Measurements from ENCODE around the gene SLC13A3.

Gene SLC13A3

DNA sequence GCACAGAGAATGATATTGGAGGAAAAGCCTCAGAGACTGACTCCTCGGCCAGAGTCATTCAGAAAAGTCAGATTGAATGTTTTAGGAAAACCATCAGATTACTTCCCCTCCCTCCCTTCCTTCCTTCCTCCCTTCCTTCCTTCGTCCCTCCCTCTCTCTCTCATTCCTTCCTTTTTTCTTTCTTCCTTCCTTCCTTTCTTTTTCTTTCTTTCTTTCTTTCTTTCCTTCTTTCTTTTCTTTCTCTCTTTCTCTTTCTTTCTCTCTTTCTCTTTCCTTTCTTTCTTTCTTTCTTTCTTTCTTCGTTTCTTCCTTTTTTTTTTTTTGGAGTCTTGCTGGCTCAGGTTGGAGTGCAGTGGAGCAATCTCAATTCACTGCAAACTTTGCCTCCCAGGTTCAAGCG lies 108.2 kb downstream of the SLC13A3 start:
- no peaks in the 10 kb centered on the region for H3K36me3 ChIP-seq (ENCODE audit: insufficient read depth, low read length)

DNA sequence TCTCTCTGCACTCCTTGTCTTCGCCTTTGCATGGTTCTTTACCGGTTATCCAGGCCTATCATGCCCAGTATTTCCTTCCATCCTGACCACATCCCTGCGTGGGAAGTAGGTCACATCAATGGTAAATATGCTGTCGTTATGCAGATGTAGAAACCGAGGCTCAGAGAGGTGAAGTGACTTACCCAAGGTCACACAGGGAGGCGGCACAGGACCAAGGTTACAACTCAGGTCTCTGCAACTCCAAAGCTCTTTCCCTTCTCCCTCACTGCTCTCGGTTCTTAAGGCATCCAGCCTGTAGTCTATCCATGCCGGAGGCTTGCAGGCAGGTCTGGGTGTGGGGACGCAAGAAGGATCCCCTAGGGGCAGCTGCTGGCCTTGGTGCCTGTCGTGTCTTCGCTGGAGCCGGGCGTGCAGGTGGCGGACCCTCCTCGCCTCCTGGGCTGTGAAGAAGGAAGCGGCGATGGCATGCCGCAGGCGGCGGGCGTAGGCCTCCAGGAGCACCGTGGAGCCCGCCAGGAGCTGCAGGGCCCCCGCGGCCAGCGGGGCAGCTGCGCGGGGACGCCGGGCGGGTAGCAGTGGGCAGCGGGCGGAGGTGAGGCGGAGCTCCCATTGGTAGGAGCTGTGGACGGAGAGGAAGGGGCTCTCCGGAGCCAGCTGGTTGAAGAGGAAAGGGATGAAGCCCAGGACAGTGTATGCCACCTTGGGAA lies 109.9 kb downstream of the SLC13A3 start:
- Histone ChIP-seq H3K4me1 (ENCODE audit: insufficient read depth, low read length) (no peaks in the 10 kb centered on the region), H3K4me3 (ENCODE audit: low read length) (no peak overlapping the region), H3K9me3 (ENCODE audit: low read length) (no peaks in the 10 kb centered on the region), H2AFZ (ENCODE audit: low read depth, low read length) (no peak overlapping the region), H3K36me3 (ENCODE audit: insufficient read depth, low read length) (no peaks in the 10 kb centered on the region), H3K27me3 (ENCODE audit: insufficient read depth, low read length) (no peaks in the 10 kb centered on the region)

More for the DNA sequence above, 108.2 kb downstream of the SLC13A3 start:
- H2AFZ ChIP-seq (ENCODE audit: low read depth, low read length): no peak overlapping the region
- H3K27me3 ChIP-seq (ENCODE audit: insufficient read depth, low read length): no peaks in the 10 kb centered on the region
- H3K9me3 ChIP-seq (ENCODE audit: low read length): no peaks in the 10 kb centered on the region
- no peak overlapping the region for H3K4me3 ChIP-seq (ENCODE audit: low read length)
- no peaks in the 10 kb centered on the region for H3K4me1 ChIP-seq (ENCODE audit: insufficient read depth, low read length)

DNA sequence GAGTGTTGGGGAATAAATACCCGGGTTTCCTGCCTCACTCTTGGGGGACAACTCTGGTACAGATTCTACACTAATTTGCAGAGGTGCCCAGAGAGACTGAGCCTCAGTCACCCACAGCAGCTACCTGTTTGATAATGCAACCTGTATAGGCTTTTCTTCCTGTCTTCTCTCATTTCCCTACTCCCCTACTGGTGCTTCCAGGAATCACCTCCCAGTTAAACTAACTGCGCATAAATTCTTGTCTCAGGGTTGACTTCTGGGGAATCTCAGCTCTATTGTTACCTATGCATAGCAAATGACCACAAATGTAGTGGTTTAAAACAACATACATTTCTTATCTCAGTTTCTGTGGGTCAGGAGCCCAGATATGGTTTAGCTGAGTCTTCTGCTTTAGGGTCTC lies 112.1 kb downstream of the SLC13A3 start:
- H3K36me3 ChIP-seq (ENCODE audit: insufficient read depth, low read length): no peaks in the 10 kb centered on the region
- H2AFZ ChIP-seq (ENCODE audit: low read depth, low read length): no peak overlapping the region
- H3K4me3 ChIP-seq (ENCODE audit: low read length): no peak overlapping the region
- H3K9me3 ChIP-seq (ENCODE audit: low read length): peaks cover 1% of the 10 kb centered on the region
- H3K4me1 ChIP-seq (ENCODE audit: insufficient read depth, low read length): peaks cover under 1% of the 10 kb centered on the region
- H3K27me3 ChIP-seq (ENCODE audit: insufficient read depth, low read length): no peaks in the 10 kb centered on the region

DNA sequence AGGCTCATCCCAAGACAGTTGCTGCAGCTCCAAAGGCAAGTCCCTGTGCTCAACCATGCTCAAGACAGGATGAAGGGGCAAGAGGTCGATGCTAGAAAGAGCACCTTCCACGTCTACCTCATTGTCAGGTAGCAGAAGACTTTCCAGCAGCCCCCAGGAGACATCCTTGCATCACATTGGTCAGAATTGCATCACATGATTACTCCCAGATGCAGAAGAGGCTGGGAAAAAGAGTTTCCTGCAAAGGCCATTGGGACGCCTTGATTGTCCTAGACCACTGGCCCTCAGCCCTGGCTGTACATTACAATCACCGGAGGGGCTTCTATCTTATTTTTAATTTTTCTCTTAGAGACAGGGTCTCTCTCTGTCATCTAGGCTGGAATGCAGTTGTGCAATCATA lies 120.6 kb downstream of the SLC13A3 start:
- peaks cover 10% of the 10 kb centered on the region for H3K4me1 ChIP-seq (ENCODE audit: insufficient read depth, low read length)
- peaks cover 1% of the 10 kb centered on the region for H3K9me3 ChIP-seq (ENCODE audit: low read length)
- H2AFZ ChIP-seq (ENCODE audit: low read depth, low read length): no peak overlapping the region
- no peaks in the 10 kb centered on the region for H3K27me3 ChIP-seq (ENCODE audit: insufficient read depth, low read length)
- no peaks in the 10 kb centered on the region for H3K36me3 ChIP-seq (ENCODE audit: insufficient read depth, low read length)
- no peak overlapping the region for H3K4me3 ChIP-seq (ENCODE audit: low read length)

DNA sequence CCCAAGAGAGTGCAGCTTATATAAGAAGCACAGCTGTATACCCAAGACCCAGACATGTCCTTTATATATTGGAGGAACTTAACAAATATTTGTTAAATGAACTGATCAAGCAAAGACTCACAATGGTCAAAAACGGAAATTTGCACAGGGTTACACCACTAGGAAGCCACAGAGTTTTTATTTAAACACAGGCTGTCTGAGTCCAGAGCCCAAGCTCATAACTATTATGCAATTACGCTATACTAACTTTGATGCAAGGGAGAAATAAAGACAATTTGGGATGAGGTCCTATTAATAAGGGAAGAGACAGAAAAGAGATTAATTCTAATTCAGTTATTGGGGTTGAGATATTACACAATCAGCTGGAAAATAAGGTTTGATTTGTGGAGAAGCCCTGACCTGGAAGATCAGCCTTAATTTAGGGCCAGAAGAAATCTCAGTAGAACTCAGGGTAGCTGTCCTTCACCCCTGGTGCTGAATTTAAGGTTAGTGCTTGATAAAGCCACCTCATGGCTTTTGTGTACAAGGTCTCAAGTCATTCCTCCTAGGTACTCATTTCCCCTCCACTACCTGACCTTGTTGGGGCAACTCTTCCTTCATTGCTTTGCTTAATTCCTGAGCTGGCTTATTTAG lies 127.4 kb downstream of the SLC13A3 start:
- no peaks in the 10 kb centered on the region for H3K9me3 ChIP-seq (ENCODE audit: low read length)
- no peak overlapping the region for H3K4me3 ChIP-seq (ENCODE audit: low read length)
- no peak overlapping the region for H2AFZ ChIP-seq (ENCODE audit: low read depth, low read length)
- H3K36me3 ChIP-seq (ENCODE audit: insufficient read depth, low read length): no peaks in the 10 kb centered on the region
- H3K4me1 ChIP-seq (ENCODE audit: insufficient read depth, low read length): no peaks in the 10 kb centered on the region
- H3K27me3 ChIP-seq (ENCODE audit: insufficient read depth, low read length): no peaks in the 10 kb centered on the region

DNA sequence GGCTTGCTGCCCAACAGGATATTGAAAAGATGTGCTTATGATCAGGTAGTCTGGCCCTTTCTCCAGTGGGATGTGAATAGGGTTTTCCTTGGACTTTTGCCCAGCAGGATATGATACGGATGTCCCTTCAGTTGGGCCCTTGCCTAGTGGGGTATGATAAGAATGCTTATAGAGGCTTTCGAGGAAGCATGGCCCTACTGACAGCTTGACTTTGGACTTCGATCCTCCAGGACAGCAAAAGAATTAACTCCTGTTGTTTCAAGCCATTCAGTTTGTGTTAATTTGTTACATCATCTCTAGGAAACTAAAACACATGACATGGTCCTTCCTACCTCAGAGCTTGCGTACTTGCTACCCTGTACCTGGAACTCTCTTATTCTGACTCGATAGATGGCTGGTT lies 128.2 kb downstream of the SLC13A3 start:
- H3K4me3 ChIP-seq (ENCODE audit: low read length): no peak overlapping the region
- H3K9me3 ChIP-seq (ENCODE audit: low read length): no peaks in the 10 kb centered on the region
- H3K36me3 ChIP-seq (ENCODE audit: insufficient read depth, low read length): no peaks in the 10 kb centered on the region
- H2AFZ ChIP-seq (ENCODE audit: low read depth, low read length): no peak overlapping the region
- H3K27me3 ChIP-seq (ENCODE audit: insufficient read depth, low read length): no peaks in the 10 kb centered on the region
- no peaks in the 10 kb centered on the region for H3K4me1 ChIP-seq (ENCODE audit: insufficient read depth, low read length)

DNA sequence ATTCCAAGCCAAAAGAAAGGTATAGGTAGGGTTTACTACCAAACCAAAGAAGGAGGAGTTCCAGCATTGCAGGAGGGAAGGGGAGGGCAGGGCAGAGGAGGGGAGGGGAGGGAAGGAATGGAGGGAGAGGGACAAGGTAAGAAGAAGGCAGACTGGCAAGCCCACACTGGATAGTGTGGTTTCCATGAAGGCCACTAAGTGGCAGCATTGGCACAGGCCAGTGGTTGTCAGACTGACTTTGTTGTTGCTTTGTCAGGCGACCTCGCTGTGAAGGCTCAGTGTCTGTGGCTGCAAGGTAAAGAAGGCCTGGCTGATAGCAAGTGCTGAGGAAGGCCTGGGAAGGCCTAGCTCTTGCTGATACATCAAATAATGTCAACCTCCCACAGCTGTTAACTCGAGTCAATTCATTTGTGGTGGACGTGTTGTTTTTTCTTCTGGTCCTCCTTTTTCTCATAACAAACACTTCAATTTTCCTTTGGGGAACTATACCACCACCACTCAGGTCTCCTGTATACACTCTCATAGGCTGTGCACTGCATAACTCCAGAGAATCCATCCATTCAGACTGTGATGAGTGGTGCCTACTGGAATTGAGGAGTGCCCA lies 130.2 kb downstream of the SLC13A3 start:
- H3K4me1 ChIP-seq (ENCODE audit: insufficient read depth, low read length): no peaks in the 10 kb centered on the region
- no peak overlapping the region for H3K4me3 ChIP-seq (ENCODE audit: low read length)
- H3K36me3 ChIP-seq (ENCODE audit: insufficient read depth, low read length): no peaks in the 10 kb centered on the region
- H3K9me3 ChIP-seq (ENCODE audit: low read length): no peaks in the 10 kb centered on the region
- no peak overlapping the region for H2AFZ ChIP-seq (ENCODE audit: low read depth, low read length)
- H3K27me3 ChIP-seq (ENCODE audit: insufficient read depth, low read length): no peaks in the 10 kb centered on the region

DNA sequence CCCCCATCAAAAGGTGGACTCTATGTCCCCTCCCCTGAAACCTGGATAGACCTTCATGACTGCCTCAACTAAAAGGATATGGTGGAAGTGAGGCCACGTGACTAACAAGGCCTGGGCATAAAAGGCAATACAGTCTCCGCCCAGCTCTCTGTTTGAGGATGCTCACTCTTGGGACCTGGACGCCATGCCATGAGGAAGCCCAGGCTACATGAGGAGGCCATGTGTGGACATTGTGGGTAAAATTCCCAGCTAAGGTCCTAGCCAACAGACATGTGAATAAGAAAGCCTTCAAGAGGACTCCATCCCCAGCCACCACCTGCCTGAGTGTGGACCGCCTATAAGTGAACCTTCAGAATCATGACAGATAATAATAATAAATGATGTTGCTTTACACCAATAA lies 130.7 kb downstream of the SLC13A3 start:
- Histone ChIP-seq H3K4me3 (ENCODE audit: low read length) (no peak overlapping the region), H3K27me3 (ENCODE audit: insufficient read depth, low read length) (no peaks in the 10 kb centered on the region), H3K4me1 (ENCODE audit: insufficient read depth, low read length) (no peaks in the 10 kb centered on the region), H3K9me3 (ENCODE audit: low read length) (no peaks in the 10 kb centered on the region), H3K36me3 (ENCODE audit: insufficient read depth, low read length) (no peaks in the 10 kb centered on the region), H2AFZ (ENCODE audit: low read depth, low read length) (no peak overlapping the region)

DNA sequence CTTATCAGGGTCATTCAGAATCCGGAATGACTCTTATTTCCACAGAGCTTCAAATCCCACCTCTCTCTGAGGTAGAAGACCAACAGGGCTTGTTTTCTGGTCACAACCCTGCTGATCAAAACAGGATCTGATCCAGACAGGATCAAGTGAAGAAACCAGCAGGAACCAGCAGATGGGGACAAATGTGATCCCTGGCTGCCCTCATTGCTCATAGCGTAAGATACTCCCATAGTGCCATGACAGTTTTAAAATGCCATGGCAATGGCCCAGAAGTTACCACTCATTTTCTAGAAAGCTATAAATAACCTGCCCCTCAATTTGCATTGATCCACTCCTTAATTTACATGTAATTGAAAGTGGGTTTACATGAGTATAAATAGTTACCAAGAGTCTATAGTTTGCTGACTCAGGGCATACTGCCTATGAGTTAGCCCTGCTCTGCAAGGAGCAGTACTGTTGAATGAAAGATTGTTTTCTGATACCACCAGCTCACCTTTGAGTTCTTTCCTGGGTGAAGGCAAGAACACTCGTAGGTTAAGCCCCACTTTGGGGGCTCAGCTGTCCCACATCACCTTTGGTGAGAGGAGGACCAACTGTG lies 131.7 kb downstream of the SLC13A3 start:
- Histone ChIP-seq H3K9me3 (ENCODE audit: low read length) (no peaks in the 10 kb centered on the region), H2AFZ (ENCODE audit: low read depth, low read length) (no peak overlapping the region), H3K36me3 (ENCODE audit: insufficient read depth, low read length) (no peaks in the 10 kb centered on the region), H3K27me3 (ENCODE audit: insufficient read depth, low read length) (no peaks in the 10 kb centered on the region), H3K4me1 (ENCODE audit: insufficient read depth, low read length) (no peaks in the 10 kb centered on the region), H3K4me3 (ENCODE audit: low read length) (no peak overlapping the region)

DNA sequence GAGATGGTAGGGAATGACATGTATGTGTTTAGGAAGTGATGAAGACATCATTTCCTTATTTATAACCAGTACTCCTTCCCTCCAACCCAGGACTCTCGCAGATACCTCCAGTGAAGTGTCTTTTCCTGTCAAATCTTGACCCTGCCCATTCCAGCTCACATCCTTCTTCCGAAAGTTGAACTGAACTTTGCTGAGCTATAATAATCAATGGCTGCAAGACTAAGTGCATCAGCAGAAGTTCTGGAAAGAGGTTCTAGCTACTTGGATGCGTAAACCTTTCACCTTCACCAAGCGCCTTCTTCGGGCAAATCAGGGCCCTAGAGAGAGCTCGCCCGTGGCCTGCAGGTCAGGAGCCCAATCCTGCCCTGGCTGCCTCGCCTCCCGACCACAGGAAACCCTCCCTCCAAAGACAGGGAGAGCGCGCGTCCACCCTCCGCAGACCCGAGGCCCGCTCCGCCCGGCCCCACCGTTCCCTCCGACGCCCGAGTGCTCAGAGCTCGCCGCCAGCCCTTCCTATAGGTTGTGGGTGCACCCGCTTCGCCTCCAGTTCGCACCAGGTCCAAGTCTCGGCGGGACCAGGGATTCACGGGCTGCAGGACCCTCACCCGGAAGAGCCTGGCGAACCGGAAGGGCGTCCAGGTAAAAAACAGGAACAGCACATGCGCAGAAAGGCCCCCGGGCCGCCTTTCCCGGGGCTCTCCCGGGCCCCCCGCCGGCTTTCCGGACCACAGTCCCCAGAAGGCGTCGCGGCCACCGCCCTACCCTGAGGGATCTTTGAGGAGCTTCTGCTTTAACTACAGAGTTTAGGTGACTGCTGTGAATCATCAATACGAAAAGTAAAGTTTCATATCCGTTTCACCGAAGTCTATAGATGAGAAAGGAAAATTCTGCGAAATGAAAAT lies 138.1 kb downstream of the SLC13A3 start, which contains the start of gene ZNF334:
Gene ZNF334, minus strand, starts transcription at position 617 of the 902 bp plus-strand sequence. CDS start 1,457 bp downstream, outside the sequence.
- no peaks in the 10 kb centered on the region for H3K27me3 ChIP-seq (ENCODE audit: insufficient read depth, low read length)
- peak within 1 kb of the TSS; percentile 6 for H2AFZ ChIP-seq (ENCODE audit: low read depth, low read length)
- no peaks in the 10 kb centered on the region for H3K9me3 ChIP-seq (ENCODE audit: low read length)
- peaks cover 3% of the 10 kb centered on the region for H3K36me3 ChIP-seq (ENCODE audit: insufficient read depth, low read length)
- no peaks in the 10 kb centered on the region for H3K4me1 ChIP-seq (ENCODE audit: insufficient read depth, low read length)
- H3K4me3 ChIP-seq (ENCODE audit: low read length): peak within 1 kb of the TSS; percentile 59

DNA sequence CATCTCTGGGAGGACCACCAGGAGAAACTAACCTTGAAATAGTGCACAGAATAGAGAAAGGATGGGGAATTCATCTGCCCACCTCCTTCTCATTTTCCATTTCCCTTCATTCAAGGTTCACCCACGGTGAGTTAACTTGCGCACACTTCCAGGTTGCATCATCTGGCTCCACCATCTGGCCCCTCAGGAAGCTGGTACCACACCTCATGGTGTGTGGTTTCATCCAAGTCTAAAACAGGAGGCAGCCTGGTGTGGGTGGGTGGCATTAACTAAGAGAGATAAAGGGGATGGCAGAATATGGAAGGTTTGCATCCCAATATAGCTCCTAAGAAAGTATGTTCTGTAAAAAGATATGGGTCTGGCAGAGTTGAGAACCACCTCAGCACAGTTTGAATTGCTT lies 141.7 kb downstream of the SLC13A3 start:
- no peaks in the 10 kb centered on the region for H3K4me1 ChIP-seq (ENCODE audit: insufficient read depth, low read length)
- H3K9me3 ChIP-seq (ENCODE audit: low read length): peaks cover 5% of the 10 kb centered on the region
- H3K36me3 ChIP-seq (ENCODE audit: insufficient read depth, low read length): peaks cover 16% of the 10 kb centered on the region
- H3K27me3 ChIP-seq (ENCODE audit: insufficient read depth, low read length): no peaks in the 10 kb centered on the region
- H3K4me3 ChIP-seq (ENCODE audit: low read length): no peak overlapping the region
- H2AFZ ChIP-seq (ENCODE audit: low read depth, low read length): no peak overlapping the region
